Mucosa of gallbladder (tissue), 1 donor: Measurements from ENCODE around the gene ELMO3. TPM values are rescaled to one million over a fixed set of nuclear protein-coding genes. Genes with fewer than 3 reads are reported as not detected.

Source experiments
- DNase-seq: peaks from one replicate; pipeline ENCODE4 v3.0.0-alpha.2; 2020; ENCODE audit warnings: low spot score
- total RNA-seq: library from RNA; stranded (reverse); gene quantifications from one replicate; pipeline ENCODE4 v1.2.1, GENCODE V29; 2021
- donor health status: DM: no; HTN: no; CAD: no.

The ELMO3 gene
- 68.3 TPM for total RNA-seq

- DNase-seq = peak; percentile 65
Measured at GRCh38 chr16:67199011-67199807, at the start of gene ELMO3. ELMO3 (plus strand) TSS chr16:67199131; CDS start chr16:67199327, 196 bp downstream.

DNA sequence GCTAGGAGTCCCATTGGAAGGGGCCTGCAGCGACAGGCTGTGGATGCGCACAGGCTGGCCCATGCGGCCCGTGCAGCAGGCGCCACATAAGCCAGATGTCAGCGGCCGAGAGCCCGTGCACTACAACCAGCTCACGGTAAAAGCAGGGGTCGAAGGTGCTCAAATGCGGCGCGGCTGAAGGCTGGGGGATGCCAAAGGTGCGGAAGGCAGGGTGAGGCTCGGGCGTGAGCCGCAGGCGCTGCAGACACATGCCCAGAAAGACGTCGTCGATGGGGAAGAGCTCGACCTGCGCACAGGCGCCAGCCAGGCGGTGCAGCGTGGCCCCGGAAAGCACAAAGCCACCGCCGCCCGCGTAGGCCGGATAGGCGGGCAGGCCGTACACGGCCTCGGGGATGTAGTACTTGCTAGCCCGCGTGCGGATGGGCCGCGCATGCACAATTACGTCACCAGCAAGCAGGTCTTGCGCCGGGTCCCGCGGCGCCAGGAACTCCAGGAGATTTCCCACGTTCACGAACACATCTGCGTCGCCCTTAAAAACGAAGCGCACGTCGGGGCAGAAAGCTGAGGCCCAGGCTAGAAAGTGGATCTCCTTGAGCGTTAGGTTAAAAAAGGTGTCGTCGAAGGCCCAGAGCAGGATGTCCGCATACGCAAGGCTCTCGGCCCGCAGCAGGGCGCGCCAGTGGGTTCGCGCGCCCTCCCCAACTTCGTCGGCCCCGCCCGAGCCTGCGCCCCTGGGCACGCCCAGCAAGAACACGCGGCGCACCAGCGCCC lies 49.5 kb upstream of the ELMO3 start:
- DNase-seq = no peak

DNA sequence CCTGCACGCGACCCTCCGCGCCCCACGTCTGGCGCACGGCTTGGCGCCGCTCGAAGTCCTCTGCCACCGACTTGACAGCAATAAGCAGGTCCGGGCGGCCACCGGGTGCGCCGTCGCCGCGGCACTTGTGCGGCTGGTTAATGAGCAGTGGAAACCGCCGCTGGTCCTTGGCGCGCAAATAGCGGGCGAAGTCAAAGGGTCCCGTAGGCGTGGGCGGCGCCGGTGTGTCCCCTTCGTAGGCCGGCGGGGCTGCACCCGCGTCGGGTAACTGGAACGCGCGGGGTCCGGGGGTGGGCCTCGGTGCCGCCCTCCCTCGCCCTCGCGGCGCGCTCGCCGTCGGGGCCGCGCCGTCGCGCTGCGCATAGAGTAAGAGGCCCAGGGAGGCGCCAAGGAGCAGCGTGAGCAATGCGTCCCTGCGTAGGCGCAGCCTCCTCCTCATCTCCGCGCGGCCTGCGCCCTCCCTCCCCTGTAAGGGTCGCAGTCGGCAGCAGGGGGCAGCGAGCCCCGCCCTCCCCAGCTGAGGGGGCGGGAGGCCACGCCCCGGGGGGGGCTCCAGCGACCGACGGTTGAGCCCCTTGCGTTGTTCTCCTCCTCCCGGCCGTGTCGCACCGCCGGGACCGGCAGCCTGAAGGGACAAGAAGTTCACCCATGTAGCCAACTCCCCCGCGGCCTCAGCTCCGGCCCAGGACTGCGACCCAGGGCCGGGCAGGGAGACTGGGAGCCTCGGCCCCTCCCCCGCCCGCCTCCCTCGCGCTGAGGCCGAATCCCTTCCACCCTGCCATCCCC lies 48.7 kb upstream of the ELMO3 start:
- no peak for DNase-seq

- DNase-seq = peak; percentile 60
Measured at GRCh38 chr16:67150833-67151396, 48.0 kb upstream of the ELMO3 start, which contains the start of gene B3GNT9. B3GNT9 (minus strand) TSS chr16:67150998; CDS start chr16:67150485, 513 bp downstream.

GRCh38 chr16:67151431-67152097 lies 47.4 kb upstream of the ELMO3 start:
- no peak for DNase-seq

DNA sequence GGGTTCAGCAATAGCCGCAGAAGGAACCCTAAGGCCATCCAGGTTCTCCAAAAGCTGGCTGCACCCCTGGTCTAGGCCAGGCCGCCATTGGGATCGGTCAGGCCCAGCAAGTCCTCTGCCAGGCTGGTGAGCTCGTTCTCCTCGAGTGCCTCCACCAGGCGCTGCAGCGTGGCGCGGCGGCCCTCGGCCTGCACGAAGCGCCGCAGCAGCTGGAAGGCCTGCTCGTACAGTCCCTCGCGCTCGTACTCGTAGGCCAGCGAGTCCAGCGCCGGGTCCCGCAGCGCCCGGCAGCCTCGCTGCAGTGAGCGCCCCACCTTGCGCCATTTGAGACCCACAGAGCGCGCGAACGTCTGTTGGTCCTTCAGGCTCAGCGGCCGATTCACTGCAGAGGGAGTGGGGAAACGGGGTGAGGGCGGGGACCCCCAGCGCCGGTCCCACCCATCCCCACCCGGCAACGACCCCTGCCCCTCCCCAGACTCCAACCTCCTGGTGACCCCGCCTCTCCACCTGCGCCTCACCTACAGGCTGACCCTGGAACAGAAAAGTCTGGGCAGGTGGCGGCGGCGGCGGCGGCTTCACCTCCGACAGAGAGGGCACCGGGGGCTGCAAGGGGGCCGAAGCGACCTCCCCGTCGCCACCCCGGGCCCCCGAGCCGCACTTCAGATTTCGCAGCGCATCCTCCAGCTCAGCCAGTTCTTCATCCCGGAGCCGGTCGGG lies 44.2 kb upstream of the ELMO3 start:
- DNase-seq = no peak

GRCh38 chr16:67155295-67156142 lies 43.4 kb upstream of the ELMO3 start:
- peak; percentile 75 for DNase-seq

- DNase-seq = no peak
Measured at GRCh38 chr16:67156143-67156844, 42.6 kb upstream of the ELMO3 start.

DNA sequence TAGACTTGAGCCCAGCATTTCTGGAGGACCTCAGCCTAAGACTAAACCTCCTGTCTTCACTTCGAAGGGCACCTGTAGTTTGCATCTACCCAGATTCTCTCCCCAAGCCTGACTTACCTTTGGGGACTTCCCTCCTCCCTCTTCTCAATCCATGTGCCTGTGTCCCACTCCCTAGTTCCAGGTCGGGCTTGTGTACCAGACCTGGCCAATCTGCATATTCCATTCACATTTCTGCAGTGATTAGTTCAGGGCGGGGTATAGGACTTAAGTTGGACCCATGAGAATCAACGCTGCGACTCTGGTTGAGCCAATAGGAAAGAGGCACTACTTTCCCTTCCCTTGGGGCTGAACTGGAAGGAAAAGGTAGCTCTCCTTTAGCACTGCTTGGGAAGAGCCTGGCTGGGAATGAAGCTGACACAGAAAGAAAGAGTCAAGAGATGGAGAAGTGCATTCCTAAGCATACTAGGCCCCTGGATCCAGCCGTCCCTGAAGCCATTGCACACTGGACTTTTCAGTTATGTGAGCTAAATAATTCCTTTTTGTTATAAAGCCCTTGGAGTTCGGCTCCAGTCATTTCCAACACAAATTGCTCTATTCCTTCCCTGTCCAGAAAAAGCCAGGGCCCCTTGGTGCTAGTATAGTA lies 41.7 kb upstream of the ELMO3 start:
- DNase-seq = no peak

DNA sequence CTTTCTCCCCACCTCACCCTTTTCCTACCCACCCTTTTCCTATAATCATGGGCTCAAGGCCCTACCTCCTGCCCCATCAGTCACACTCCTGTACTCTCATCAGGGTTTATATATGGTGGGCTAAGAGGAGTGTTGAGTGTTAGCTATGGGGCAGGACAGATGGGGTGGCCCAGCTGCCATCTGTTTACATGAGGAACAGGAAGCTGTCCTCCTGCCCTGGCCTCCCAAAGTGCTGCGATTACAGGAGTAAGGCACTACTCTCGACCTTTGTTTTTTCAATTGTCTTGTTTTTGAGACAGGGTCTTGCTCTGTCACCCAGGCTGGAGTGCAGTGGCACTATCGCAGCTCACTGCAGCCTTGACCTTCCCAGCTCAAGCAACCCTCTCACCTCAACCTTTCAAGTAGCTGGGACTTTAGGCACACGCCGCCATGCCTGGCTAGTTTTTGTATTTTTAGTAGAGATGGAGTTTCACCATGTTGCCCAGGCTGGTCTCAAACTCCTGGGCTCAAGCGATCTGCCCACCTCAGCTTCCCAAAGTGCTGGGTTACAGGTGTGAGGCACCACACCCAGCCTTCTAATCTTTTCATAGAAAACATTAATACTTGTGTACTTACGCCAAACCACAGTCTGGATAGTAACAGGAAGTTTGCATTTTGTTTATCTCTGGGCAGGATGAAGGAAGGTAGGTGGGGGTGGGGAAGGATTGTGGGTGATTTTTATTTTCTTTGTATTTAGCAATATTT lies 40.9 kb upstream of the ELMO3 start:
- DNase-seq = no peak

- no peak for DNase-seq
Measured at GRCh38 chr16:67158637-67159600, 40.0 kb upstream of the ELMO3 start.

DNA sequence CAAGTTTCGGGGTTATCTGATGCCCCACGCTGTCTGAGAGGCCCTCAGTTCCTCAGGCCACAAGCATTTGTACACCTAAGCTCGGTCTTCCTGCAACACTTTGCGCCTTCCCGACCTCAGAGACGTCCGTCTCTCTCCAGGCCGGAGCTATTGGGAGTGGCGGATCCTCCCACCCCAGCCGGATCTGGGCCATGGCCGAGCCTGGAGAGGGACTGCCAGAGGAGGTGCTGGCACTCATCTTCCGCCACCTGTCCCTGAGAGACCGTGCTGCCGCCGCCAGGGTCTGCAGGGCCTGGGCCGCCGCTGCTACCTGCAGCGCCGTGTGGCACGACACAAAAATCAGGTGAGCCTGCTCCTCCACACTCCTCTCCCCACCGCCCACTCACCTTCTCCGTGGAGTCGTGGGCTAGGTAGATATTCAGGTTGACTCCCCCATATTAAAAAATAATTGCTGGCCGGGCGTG lies 37.3 kb upstream of the ELMO3 start:
- DNase-seq = no peak

DNA sequence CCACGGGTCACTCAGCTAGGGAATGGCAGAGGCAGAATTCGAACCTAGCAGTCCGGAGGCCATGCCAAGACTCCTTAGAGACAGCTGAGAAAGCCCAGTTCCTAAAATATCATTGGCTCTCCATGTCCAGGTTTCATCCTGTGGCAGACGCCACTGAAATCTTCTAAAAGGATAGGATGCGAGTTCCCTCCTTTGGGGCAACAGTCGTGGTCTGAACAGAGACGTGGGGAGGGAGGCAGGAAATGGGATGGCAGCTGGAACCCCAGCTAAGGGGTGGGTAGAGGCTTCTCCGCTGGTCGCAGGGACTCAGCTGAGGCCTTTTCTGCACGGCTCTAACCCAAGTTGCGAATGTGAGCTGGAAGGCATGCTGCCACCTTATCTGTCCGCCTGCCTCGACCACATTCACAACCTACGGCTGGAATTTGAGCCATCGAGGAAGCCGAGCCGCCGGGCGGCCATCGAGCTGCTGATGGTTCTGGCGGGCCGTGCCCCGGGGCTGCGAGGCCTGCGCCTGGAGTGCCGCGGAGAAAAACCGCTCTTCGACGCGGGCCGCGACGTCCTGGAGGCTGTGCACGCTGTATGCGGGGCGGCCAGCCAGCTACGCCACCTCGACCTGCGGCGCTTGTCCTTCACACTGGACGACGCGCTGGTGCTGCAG lies 36.3 kb upstream of the ELMO3 start:
- DNase-seq = no peak

DNA sequence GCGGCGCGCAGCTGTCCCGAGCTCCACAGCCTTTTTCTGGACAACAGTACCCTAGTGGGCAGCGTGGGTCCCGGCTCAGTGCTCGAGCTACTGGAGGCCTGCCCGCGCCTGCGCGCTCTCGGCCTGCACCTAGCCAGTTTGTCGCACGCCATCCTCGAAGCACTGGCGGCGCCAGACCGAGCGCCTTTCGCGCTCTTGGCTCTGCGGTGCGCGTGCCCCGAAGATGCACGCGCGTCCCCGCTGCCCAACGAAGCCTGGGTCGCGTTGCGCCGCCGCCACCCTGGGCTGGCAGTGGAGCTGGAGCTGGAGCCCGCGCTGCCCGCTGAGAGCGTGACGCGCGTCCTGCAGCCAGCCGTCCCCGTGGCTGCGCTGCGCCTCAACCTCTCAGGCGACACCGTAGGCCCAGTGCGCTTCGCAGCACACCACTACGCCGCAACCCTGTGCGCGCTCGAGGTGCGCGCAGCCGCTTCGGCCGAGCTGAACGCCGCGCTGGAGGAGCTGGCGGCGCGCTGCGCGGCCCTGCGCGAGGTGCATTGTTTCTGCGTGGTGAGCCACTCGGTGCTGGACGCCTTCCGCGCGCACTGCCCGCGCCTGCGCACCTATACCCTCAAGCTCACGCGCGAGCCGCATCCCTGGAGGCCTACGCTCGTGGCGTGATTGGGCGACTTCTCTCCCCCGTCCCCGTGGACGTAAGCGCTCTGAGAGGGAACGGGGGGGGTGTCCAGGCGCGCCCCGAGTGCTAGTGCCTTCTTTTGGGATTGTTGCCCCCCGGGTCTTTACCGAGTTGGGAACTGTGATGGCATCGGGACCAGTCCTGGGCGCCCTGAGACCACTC lies 35.5 kb upstream of the ELMO3 start:
- DNase-seq = no peak

- no peak for DNase-seq
Measured at GRCh38 chr16:67163999-67164558, 34.9 kb upstream of the ELMO3 start.
